LNCaP clone FGC (cell line): ENCODE measurements around the gene ADAMTS20.
"Not testable (repeated sequence)": the region's sequence is repeated elsewhere in the genome, so short reads cannot be mapped to it uniquely, and the experiment has no call there.

Source experiments
- DNase-seq: peaks from one replicate; pipeline ENCODE4 v3.0.0-alpha.2; 2011; ENCODE audit warnings: low read depth
- H3K4me3 ChIP-seq: 2 replicates; pipeline ENCODE4 v1.5.1; 2011; ENCODE audit warnings: mild to moderate bottlenecking, low read depth, low read length, control low read depth
- CTCF ChIP-seq: IDR thresholded peaks from 2 replicates; pipeline ENCODE4 v1.5.1; 2012; ENCODE audit warnings: mild to moderate bottlenecking; ENCODE audit not compliant: control insufficient read depth, insufficient read depth; ENCODE audit errors: extremely low read depth

Gene ADAMTS20

GRCh38 chr12:43349863-43350262 is 202.1 kb downstream of the ADAMTS20 start:
- no peak for DNase-seq
- H3K4me3 ChIP-seq, result no peak overlapping the region

GRCh38 chr12:43348221-43348620 is 203.8 kb downstream of the ADAMTS20 start:
- H3K4me3 ChIP-seq, result no peak overlapping the region
- DNase-seq, result no peak
- TF ChIP-seq CTCF, result no peak

More at GRCh38 chr12:43349863-43350262, 202.1 kb downstream of the ADAMTS20 start:
- peak; percentile 31; the same call in 1 of the 2 replicates for TF ChIP-seq CTCF

- TF ChIP-seq CTCF, result no peak
- no peak for DNase-seq
- no peak overlapping the region for H3K4me3 ChIP-seq
Measured at GRCh38 chr12:43347026-43347425, 205.0 kb downstream of the ADAMTS20 start.

- H3K4me3 ChIP-seq, result no peak overlapping the region
- TF ChIP-seq CTCF, result no peak
- no peak for DNase-seq
Measured at GRCh38 chr12:43345023-43345422, 207.0 kb downstream of the ADAMTS20 start.

GRCh38 chr12:43341785-43342313 is 210.2 kb downstream of the ADAMTS20 start:
- DNase-seq, H3K4me3 ChIP-seq: not testable (repeated sequence)

- no peak overlapping the region for H3K4me3 ChIP-seq
- DNase-seq, result no peak
- peak; percentile 61 for TF ChIP-seq CTCF
Measured at GRCh38 chr12:43338848-43339526, 213.0 kb downstream of the ADAMTS20 start.

- no peak for DNase-seq
- no peak overlapping the region for H3K4me3 ChIP-seq
- TF ChIP-seq CTCF, result no peak
Measured at GRCh38 chr12:43337571-43338444, 214.2 kb downstream of the ADAMTS20 start.
